HepG2 (cell line): ENCODE data around the gene SH3GL1. TPM values are rescaled to one million over a fixed set of nuclear protein-coding genes. Genes with fewer than 3 reads are reported as not detected.

Source experiments
- ATF7 ChIP-seq, 2 experiments: fragments of 450-650 bp in 1 of 2; sonication (generic) in 1 of 2; formaldehyde crosslinking in 1 of 2; IDR thresholded peaks; 2 replicates each; pipeline versions ENCODE4 v1.4.0 to v1.6.1; 2016 to 2020; ENCODE audit warnings: antibody characterized with exemption in 1 of 2, mild to moderate bottlenecking in 1 of 2, missing genetic modification reagents in 1 of 2
- FOXC1 ChIP-seq: sonication (generic); formaldehyde crosslinking; IDR thresholded peaks from 2 replicates; pipeline ENCODE4 v1.8.0; 2022; ENCODE audit warnings: mild to moderate bottlenecking, missing genetic modification reagents, borderline replicate concordance
- YEATS2 ChIP-seq: sonication (generic); formaldehyde crosslinking; IDR thresholded peaks from 2 replicates; pipeline ENCODE4 v1.4.0; 2020; ENCODE audit warnings: missing genetic modification reagents, borderline replicate concordance
- ZNF138 ChIP-seq: sonication (generic); formaldehyde crosslinking; IDR thresholded peaks from 2 replicates; pipeline ENCODE4 v1.5.0; 2020; ENCODE audit warnings: mild to moderate bottlenecking, low read depth, missing genetic modification reagents
- ZNF724P ChIP-seq: sonication (generic); formaldehyde crosslinking; IDR thresholded peaks from 2 replicates; pipeline ENCODE4 v1.8.0; 2022; ENCODE audit warnings: missing genetic modification reagents, borderline replicate concordance
- ZNF75D ChIP-seq: sonication (generic); formaldehyde crosslinking; IDR thresholded peaks from 2 replicates; pipeline ENCODE4 v1.8.1; 2023; ENCODE audit warnings: missing genetic modification reagents, mild to moderate bottlenecking, borderline replicate concordance
- ZNF761 ChIP-seq: sonication (generic); formaldehyde crosslinking; conservative IDR thresholded peaks from 2 replicates; pipeline ENCODE4 v1.4.0; 2020; ENCODE audit warnings: mild to moderate bottlenecking, missing genetic modification reagents
- ZNF792 ChIP-seq: IDR thresholded peaks from 2 replicates; pipeline ENCODE4 v1.6.1; 2016
- polyA plus RNA-seq, 8 experiments: library from polyadenylated mRNA; depleted of rRNA in 3 of 8; stranded (reverse) in 7 of 8; unstranded in 1 of 8; fragments of >200 nt; fragmentation: Illumina TruSeq in 4 of 8; extraction: Trizol in 4 of 8; gene quantifications; 2 replicates each; pipeline versions ENCODE4 v1.2.1 to v1.2.3, GENCODE V29; 2011 to 2016; ENCODE audit warnings: low read depth in 4 of 8, missing spikeins in 1 of 8, mixed read lengths in 1 of 8; ENCODE audit not compliant: insufficient read depth in 1 of 8
- total RNA-seq, 5 experiments: library from RNA; depleted of rRNA; stranded (reverse); fragments of >200 nt; fragmentation: Illumina TruSeq; extraction: Trizol; gene quantifications; 2 replicates each; pipeline ENCODE4 v1.2.3, GENCODE V29; 2016; ENCODE audit warnings: low read depth in 1 of 5
- TF ChIP-seq, protein P1 (sequence below): sonication (generic); formaldehyde crosslinking; IDR thresholded peaks from 2 replicates; pipeline ENCODE4 v1.5.1; 2020; ENCODE audit warnings: missing genetic modification reagents, mild to moderate bottlenecking, borderline replicate concordance
- TF ChIP-seq, protein P2 (sequence below): sonication (generic); formaldehyde crosslinking; IDR thresholded peaks from 2 replicates; pipeline ENCODE4 v1.4.0; 2020; ENCODE audit warnings: missing genetic modification reagents, borderline replicate concordance
- TF ChIP-seq, protein P3 (sequence below): sonication (generic); formaldehyde crosslinking; IDR thresholded peaks from 2 replicates; pipeline ENCODE4 v1.5.0; 2020; ENCODE audit warnings: mild to moderate bottlenecking, missing genetic modification reagents, borderline replicate concordance
- TF ChIP-seq, protein P4 (sequence below): sonication (generic); formaldehyde crosslinking; IDR thresholded peaks from 2 replicates; pipeline ENCODE4 v1.5.1; 2020; ENCODE audit warnings: mild to moderate bottlenecking, moderate library complexity, missing genetic modification reagents
- TF ChIP-seq, protein P5 (sequence below): sonication (generic); formaldehyde crosslinking; IDR thresholded peaks from 2 replicates; pipeline ENCODE4 v1.4.0; 2020; ENCODE audit warnings: missing genetic modification reagents, mild to moderate bottlenecking, borderline replicate concordance
- TF ChIP-seq, protein P6 (sequence below): sonication (generic); formaldehyde crosslinking; conservative IDR thresholded peaks from 2 replicates; pipeline ENCODE4 v1.8.0; 2022; ENCODE audit warnings: mild to moderate bottlenecking, moderate library complexity, missing genetic modification reagents

Gene SH3GL1
- total and polyA plus RNA-seq, 2 of the 13 experiments (the other 11 are each of a cell fraction or from before 2014, with no cell fraction given) = 33.0 to 45.1 TPM

DNA sequence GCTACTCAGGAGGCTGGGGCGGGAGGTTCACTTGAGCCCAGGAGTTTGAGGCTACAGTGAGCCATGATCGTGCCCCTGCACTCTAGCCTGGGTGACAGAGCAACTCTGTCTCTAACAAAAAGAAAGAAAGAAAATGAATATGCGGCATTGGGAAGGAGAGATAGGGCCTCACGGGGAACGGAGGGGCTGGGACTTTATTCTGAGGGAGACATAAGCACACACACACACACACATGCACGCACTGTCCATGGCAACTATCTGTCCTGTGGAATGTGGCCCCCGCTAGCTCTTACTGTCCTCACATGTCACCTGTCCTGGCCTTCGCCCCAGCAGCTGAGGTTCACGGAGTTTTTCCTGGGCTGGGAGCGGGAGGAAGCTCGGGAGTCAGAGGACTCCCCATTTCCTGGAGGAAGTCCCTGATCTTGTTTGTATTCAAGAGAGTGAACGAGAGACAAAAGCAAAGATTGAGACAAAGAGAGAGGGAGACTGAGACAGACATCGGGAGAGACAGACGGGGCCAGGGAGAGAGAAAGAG, 62.4 kb downstream of the SH3GL1 start (continued):
- TF ChIP-seq, protein P1, sequence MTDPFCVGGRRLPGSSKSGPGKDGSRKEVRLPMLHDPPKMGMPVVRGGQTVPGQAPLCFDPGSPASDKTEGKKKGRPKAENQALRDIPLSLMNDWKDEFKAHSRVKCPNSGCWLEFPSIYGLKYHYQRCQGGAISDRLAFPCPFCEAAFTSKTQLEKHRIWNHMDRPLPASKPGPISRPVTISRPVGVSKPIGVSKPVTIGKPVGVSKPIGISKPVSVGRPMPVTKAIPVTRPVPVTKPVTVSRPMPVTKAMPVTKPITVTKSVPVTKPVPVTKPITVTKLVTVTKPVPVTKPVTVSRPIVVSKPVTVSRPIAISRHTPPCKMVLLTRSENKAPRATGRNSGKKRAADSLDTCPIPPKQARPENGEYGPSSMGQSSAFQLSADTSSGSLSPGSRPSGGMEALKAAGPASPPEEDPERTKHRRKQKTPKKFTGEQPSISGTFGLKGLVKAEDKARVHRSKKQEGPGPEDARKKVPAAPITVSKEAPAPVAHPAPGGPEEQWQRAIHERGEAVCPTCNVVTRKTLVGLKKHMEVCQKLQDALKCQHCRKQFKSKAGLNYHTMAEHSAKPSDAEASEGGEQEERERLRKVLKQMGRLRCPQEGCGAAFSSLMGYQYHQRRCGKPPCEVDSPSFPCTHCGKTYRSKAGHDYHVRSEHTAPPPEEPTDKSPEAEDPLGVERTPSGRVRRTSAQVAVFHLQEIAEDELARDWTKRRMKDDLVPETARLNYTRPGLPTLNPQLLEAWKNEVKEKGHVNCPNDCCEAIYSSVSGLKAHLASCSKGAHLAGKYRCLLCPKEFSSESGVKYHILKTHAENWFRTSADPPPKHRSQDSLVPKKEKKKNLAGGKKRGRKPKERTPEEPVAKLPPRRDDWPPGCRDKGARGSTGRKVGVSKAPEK = no peak
- TF ChIP-seq ZNF138 (CRISPR knock-in tag) (no peak), ZNF792 (CRISPR knock-in tag) (peak; percentile 42; the same call in 1 of the 2 replicates), ZNF761 (CRISPR knock-in tag) (0 out of 2 replicates have a peak, but pooled peaks have one; percentile 30), YEATS2 (CRISPR knock-in tag) (no peak), ATF7 (IDR thresholded peaks at IDR 0.05) (no peak), ATF7 (CRISPR knock-in tag; IDR thresholded peaks at IDR 0.05) (0 out of 2 replicates have a peak, but pooled peaks have one; percentile 20), ZNF75D (CRISPR knock-in tag) (no peak), FOXC1 (CRISPR knock-in tag) (peak; percentile 42; the same call in 1 of the 2 replicates), ZNF724P (CRISPR knock-in tag) (peak; percentile 57; the same call in 1 of the 2 replicates)
- TF ChIP-seq, protein P2, sequence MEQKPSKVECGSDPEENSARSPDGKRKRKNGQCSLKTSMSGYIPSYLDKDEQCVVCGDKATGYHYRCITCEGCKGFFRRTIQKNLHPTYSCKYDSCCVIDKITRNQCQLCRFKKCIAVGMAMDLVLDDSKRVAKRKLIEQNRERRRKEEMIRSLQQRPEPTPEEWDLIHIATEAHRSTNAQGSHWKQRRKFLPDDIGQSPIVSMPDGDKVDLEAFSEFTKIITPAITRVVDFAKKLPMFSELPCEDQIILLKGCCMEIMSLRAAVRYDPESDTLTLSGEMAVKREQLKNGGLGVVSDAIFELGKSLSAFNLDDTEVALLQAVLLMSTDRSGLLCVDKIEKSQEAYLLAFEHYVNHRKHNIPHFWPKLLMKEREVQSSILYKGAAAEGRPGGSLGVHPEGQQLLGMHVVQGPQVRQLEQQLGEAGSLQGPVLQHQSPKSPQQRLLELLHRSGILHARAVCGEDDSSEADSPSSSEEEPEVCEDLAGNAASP (CRISPR knock-in tag) = peak; percentile 81; the same call in 1 of the 2 replicates
- TF ChIP-seq, protein P3, sequence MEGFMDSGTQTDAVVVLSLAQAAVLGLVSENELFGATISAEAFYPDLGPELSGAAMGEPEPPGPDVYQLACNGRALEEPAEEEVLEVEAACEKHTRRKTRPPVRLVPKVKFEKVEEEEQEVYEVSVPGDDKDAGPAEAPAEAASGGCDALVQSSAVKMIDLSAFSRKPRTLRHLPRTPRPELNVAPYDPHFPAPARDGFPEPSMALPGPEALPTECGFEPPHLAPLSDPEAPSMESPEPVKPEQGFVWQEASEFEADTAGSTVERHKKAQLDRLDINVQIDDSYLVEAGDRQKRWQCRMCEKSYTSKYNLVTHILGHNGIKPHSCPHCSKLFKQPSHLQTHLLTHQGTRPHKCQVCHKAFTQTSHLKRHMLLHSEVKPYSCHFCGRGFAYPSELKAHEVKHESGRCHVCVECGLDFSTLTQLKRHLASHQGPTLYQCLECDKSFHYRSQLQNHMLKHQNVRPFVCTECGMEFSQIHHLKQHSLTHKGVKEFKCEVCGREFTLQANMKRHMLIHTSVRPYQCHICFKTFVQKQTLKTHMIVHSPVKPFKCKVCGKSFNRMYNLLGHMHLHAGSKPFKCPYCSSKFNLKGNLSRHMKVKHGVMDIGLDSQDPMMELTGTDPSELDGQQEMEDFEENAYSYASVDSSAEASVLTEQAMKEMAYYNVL (CRISPR knock-in tag) = peak; percentile 85
- TF ChIP-seq, protein P4, sequence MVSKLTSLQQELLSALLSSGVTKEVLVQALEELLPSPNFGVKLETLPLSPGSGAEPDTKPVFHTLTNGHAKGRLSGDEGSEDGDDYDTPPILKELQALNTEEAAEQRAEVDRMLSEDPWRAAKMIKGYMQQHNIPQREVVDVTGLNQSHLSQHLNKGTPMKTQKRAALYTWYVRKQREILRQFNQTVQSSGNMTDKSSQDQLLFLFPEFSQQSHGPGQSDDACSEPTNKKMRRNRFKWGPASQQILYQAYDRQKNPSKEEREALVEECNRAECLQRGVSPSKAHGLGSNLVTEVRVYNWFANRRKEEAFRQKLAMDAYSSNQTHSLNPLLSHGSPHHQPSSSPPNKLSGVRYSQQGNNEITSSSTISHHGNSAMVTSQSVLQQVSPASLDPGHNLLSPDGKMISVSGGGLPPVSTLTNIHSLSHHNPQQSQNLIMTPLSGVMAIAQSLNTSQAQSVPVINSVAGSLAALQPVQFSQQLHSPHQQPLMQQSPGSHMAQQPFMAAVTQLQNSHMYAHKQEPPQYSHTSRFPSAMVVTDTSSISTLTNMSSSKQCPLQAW (CRISPR knock-in tag) = peak; percentile 26; the same call in 1 of the 2 replicates
- TF ChIP-seq, protein P5, sequence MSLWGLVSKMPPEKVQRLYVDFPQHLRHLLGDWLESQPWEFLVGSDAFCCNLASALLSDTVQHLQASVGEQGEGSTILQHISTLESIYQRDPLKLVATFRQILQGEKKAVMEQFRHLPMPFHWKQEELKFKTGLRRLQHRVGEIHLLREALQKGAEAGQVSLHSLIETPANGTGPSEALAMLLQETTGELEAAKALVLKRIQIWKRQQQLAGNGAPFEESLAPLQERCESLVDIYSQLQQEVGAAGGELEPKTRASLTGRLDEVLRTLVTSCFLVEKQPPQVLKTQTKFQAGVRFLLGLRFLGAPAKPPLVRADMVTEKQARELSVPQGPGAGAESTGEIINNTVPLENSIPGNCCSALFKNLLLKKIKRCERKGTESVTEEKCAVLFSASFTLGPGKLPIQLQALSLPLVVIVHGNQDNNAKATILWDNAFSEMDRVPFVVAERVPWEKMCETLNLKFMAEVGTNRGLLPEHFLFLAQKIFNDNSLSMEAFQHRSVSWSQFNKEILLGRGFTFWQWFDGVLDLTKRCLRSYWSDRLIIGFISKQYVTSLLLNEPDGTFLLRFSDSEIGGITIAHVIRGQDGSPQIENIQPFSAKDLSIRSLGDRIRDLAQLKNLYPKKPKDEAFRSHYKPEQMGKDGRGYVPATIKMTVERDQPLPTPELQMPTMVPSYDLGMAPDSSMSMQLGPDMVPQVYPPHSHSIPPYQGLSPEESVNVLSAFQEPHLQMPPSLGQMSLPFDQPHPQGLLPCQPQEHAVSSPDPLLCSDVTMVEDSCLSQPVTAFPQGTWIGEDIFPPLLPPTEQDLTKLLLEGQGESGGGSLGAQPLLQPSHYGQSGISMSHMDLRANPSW = no peak
- TF ChIP-seq, protein P6, sequence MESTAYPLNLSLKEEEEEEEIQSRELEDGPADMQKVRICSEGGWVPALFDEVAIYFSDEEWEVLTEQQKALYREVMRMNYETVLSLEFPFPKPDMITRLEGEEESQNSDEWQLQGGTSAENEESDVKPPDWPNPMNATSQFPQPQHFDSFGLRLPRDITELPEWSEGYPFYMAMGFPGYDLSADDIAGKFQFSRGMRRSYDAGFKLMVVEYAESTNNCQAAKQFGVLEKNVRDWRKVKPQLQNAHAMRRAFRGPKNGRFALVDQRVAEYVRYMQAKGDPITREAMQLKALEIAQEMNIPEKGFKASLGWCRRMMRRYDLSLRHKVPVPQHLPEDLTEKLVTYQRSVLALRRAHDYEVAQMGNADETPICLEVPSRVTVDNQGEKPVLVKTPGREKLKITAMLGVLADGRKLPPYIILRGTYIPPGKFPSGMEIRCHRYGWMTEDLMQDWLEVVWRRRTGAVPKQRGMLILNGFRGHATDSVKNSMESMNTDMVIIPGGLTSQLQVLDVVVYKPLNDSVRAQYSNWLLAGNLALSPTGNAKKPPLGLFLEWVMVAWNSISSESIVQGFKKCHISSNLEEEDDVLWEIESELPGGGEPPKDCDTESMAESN (CRISPR knock-in tag) = 0 out of 2 replicates have a peak, but pooled peaks have one; percentile 47
